NOMO-1 treated with DMSO at 0.1 percent for 48 hours (cell line): Measurements from ENCODE around the gene EHBP1.

Experiments used
- DNase-seq: peaks from one replicate; lab custom pipeline; 2025; ENCODE audit not compliant: unreplicated experiment; lab: John Stamatoyannopoulos, UW

Gene EHBP1

GRCh38 chr2:62705007-62705829 is at the start of gene EHBP1:
Gene EHBP1 (plus strand): TSS chr2:62705713. CDS start chr2:62707192, 1,479 bp downstream.
- DNase-seq = peak; percentile 100

- no peak for DNase-seq
Measured at GRCh38 chr2:62657783-62658182, 47.7 kb upstream of the EHBP1 start.

- DNase-seq = no peak
Measured at GRCh38 chr2:62658891-62659290, 46.6 kb upstream of the EHBP1 start.

GRCh38 chr2:62660087-62660486 is 45.4 kb upstream of the EHBP1 start:
- DNase-seq = peak; percentile 17

GRCh38 chr2:62660582-62661262 is 44.8 kb upstream of the EHBP1 start:
- DNase-seq = no peak

- no peak for DNase-seq
Measured at GRCh38 chr2:62661263-62661635, 44.3 kb upstream of the EHBP1 start.

GRCh38 chr2:62662131-62662530 is 43.4 kb upstream of the EHBP1 start:
- DNase-seq = no peak

GRCh38 chr2:62662554-62662953 is 43.0 kb upstream of the EHBP1 start:
- no peak for DNase-seq

- DNase-seq = no peak
Measured at GRCh38 chr2:62663411-62663810, 42.1 kb upstream of the EHBP1 start.

GRCh38 chr2:62663920-62664795 is 41.4 kb upstream of the EHBP1 start:
- no peak for DNase-seq

GRCh38 chr2:62665446-62665845 is 40.1 kb upstream of the EHBP1 start:
- no peak for DNase-seq

GRCh38 chr2:62669180-62669579 is 36.3 kb upstream of the EHBP1 start:
- DNase-seq = no peak

GRCh38 chr2:62672601-62673000 is 32.9 kb upstream of the EHBP1 start:
- no peak for DNase-seq

GRCh38 chr2:62675062-62675461 is 30.5 kb upstream of the EHBP1 start:
- no peak for DNase-seq

- DNase-seq = no peak
Measured at GRCh38 chr2:62685256-62685655, 20.3 kb upstream of the EHBP1 start.

GRCh38 chr2:62686012-62686685 is 19.4 kb upstream of the EHBP1 start:
- no peak for DNase-seq

- DNase-seq = no peak
Measured at GRCh38 chr2:62687636-62688035, 17.9 kb upstream of the EHBP1 start.

GRCh38 chr2:62688771-62689170 is 16.7 kb upstream of the EHBP1 start:
- no peak for DNase-seq

- DNase-seq = no peak
Measured at GRCh38 chr2:62691186-62691585, 14.3 kb upstream of the EHBP1 start.

GRCh38 chr2:62692225-62692624 is 13.3 kb upstream of the EHBP1 start:
- DNase-seq = no peak

- no peak for DNase-seq
Measured at GRCh38 chr2:62698653-62699052, 6.9 kb upstream of the EHBP1 start.
